Parathyroid adenoma (tissue), 2 donors: ENCODE results near the gene ARAP2.

Experiments used
- H2AFZ ChIP-seq: fragments of 300-600 bp; sonication (generic); one replicate; pipeline ENCODE4 v1.7.0; 2017; ENCODE audit warnings: antibody characterized with exemption, mild to moderate bottlenecking
- H3K27ac ChIP-seq: fragments of 300-600 bp; sonication (generic); one replicate; pipeline ENCODE4 v1.7.0; 2017
- H3K27me3 ChIP-seq: fragments of 300-600 bp; sonication (generic); one replicate; pipeline ENCODE4 v1.7.0; 2017; ENCODE audit warnings: low read length; ENCODE audit not compliant: control insufficient read depth, insufficient read depth
- H3K36me3 ChIP-seq: fragments of 300-600 bp; sonication (generic); one replicate; pipeline ENCODE4 v1.7.0; 2017; ENCODE audit warnings: low read length; ENCODE audit not compliant: control insufficient read depth, insufficient read depth
- H3K4me1 ChIP-seq: fragments of 300-600 bp; sonication (generic); one replicate; pipeline ENCODE4 v1.7.0; 2017; ENCODE audit warnings: control low read depth
- H3K4me2 ChIP-seq: fragments of 300-600 bp; sonication (generic); one replicate; pipeline ENCODE4 v1.7.0; 2017; ENCODE audit warnings: low read length
- H3K4me3 ChIP-seq: fragments of 300-600 bp; sonication (generic); one replicate; pipeline ENCODE4 v1.7.0; 2017; ENCODE audit warnings: low read depth, low read length
- H3K79me2 ChIP-seq: fragments of 300-600 bp; sonication (generic); one replicate; pipeline ENCODE4 v1.7.0; 2017; ENCODE audit warnings: control low read depth
- H3K9ac ChIP-seq: fragments of 300-600 bp; sonication (generic); one replicate; pipeline ENCODE4 v1.7.0; 2017; ENCODE audit warnings: mild to moderate bottlenecking
- H3K9me3 ChIP-seq: fragments of 300-600 bp; sonication (generic); one replicate; pipeline ENCODE4 v1.7.0; 2017; ENCODE audit warnings: low read length; ENCODE audit not compliant: control insufficient read depth
- TF ChIP-seq, protein P1 (sequence below): fragments of 300-600 bp; sonication (generic); IDR thresholded peaks from one replicate; pipeline ENCODE4 v1.7.0; 2017; ENCODE audit warnings: antibody characterized with exemption, mild to moderate bottlenecking
- donor health status: primary hyperparathyroidism.

The ARAP2 gene

DNA sequence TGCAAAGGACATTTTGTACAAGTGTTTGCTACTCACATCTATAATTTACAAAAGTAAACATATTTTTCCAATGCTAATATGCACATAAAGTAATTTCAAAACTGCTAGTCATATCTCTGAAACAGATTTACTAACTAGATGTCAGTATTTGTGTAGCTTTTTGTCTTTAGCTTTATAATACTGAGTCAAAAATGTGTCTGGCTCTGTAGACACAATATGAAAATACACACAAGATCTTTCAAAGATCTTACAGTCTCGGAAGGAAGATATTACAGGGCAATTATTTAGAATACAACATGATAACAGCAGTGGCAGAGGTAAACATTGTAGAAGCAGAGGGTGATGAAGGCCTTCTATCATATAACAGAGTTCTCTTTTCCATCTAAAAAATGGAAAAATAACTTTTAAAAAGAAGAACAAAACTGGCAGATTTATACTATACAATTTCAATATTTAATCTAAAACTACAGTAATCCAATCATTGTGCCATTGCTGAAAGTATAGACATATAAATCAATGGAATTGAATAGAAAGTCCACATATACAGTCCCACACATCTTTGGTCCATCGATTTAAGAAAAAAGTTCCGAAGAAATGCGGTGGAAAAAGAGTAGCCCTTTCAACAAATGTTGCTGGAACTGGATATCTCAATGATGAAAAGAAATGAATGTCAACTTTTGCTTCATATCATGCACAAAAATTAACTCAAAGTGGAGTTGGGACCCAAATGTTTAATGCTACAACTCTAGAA, 29.4 kb downstream of the ARAP2 start:
- no peaks in the 10 kb centered on the region for H3K36me3 ChIP-seq
- no peaks in the 10 kb centered on the region for H3K27me3 ChIP-seq
- H2AFZ ChIP-seq: no peak overlapping the region
- H3K79me2 ChIP-seq: no peaks in the 10 kb centered on the region
- H3K27ac ChIP-seq: no peak overlapping the region
- H3K9ac ChIP-seq: no peak overlapping the region
- no peak overlapping the region for H3K4me2 ChIP-seq
- H3K9me3 ChIP-seq: no peaks in the 10 kb centered on the region
- no peaks in the 10 kb centered on the region for H3K4me1 ChIP-seq
- TF ChIP-seq, protein P1, sequence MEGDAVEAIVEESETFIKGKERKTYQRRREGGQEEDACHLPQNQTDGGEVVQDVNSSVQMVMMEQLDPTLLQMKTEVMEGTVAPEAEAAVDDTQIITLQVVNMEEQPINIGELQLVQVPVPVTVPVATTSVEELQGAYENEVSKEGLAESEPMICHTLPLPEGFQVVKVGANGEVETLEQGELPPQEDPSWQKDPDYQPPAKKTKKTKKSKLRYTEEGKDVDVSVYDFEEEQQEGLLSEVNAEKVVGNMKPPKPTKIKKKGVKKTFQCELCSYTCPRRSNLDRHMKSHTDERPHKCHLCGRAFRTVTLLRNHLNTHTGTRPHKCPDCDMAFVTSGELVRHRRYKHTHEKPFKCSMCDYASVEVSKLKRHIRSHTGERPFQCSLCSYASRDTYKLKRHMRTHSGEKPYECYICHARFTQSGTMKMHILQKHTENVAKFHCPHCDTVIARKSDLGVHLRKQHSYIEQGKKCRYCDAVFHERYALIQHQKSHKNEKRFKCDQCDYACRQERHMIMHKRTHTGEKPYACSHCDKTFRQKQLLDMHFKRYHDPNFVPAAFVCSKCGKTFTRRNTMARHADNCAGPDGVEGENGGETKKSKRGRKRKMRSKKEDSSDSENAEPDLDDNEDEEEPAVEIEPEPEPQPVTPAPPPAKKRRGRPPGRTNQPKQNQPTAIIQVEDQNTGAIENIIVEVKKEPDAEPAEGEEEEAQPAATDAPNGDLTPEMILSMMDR: no peak
- no peak overlapping the region for H3K4me3 ChIP-seq

GRCh38 chr4:36213977-36214376, 30.3 kb downstream of the ARAP2 start:
- Histone ChIP-seq H3K9ac (no peak overlapping the region), H3K27ac (no peak overlapping the region), H3K79me2 (no peaks in the 10 kb centered on the region), H3K4me2 (no peak overlapping the region), H2AFZ (no peak overlapping the region), H3K36me3 (no peaks in the 10 kb centered on the region), H3K4me3 (no peak overlapping the region), H3K27me3 (no peaks in the 10 kb centered on the region), H3K9me3 (no peaks in the 10 kb centered on the region), H3K4me1 (no peaks in the 10 kb centered on the region)
- TF ChIP-seq, protein P1: no peak

DNA sequence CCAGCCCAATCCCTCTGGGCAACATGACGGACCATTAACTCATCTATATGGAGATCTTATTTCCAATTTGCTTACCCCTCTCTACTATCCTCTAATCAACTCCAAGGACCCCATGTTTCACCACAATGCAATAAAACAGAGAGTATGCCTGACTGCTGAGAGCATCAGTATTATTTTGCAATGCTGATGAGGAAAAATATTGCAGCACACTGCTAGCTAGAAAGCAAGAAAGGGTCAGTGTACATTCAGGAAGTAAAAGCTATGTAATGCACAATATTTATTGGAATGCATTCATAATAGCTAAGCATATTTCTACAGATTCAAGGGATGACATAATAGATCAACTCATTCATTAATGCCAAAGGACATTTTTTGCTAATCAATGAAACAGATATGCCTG, 33.2 kb downstream of the ARAP2 start:
- H3K9ac ChIP-seq: no peak overlapping the region
- no peak overlapping the region for H2AFZ ChIP-seq
- H3K79me2 ChIP-seq: no peaks in the 10 kb centered on the region
- H3K36me3 ChIP-seq: no peaks in the 10 kb centered on the region
- no peaks in the 10 kb centered on the region for H3K4me1 ChIP-seq
- H3K27ac ChIP-seq: no peak overlapping the region
- TF ChIP-seq, protein P1: no peak
- no peak overlapping the region for H3K4me2 ChIP-seq
- H3K9me3 ChIP-seq: no peaks in the 10 kb centered on the region
- H3K4me3 ChIP-seq: no peak overlapping the region
- H3K27me3 ChIP-seq: no peaks in the 10 kb centered on the region

- H3K4me3 ChIP-seq: no peak overlapping the region
- no peaks in the 10 kb centered on the region for H3K27me3 ChIP-seq
- no peaks in the 10 kb centered on the region for H3K36me3 ChIP-seq
- TF ChIP-seq, protein P1: no peak
- H2AFZ ChIP-seq: no peak overlapping the region
- H3K9ac ChIP-seq: no peak overlapping the region
- no peaks in the 10 kb centered on the region for H3K4me1 ChIP-seq
- no peak overlapping the region for H3K27ac ChIP-seq
- H3K9me3 ChIP-seq: no peaks in the 10 kb centered on the region
- H3K79me2 ChIP-seq: no peaks in the 10 kb centered on the region
- no peak overlapping the region for H3K4me2 ChIP-seq
Observed at GRCh38 chr4:36209941-36210649, 34.2 kb downstream of the ARAP2 start.
